H9 (cell line): ENCODE measurements around the gene KAZN. TPM values are rescaled to one million over a fixed set of nuclear protein-coding genes. Genes with fewer than 3 reads are reported as not detected.

Experiments used
- DNase-seq: peaks from one replicate; pipeline ENCODE4 v3.0.0-alpha.2; 2017
- H2AFZ ChIP-seq: one replicate; pipeline ENCODE4 v1.6.1; 2013; ENCODE audit warnings: mild to moderate bottlenecking, low read length, control low read depth, moderate library complexity
- H2AK5ac ChIP-seq: 2 replicates; pipeline ENCODE4 v1.6.1; 2013; ENCODE audit warnings: low read length, control low read depth, mixed read lengths; ENCODE audit not compliant: insufficient read length
- H2BK120ac ChIP-seq: one replicate; pipeline ENCODE4 v1.6.1; 2013; ENCODE audit warnings: low read depth, mild to moderate bottlenecking, low read length, control low read depth, inconsistent platforms; ENCODE audit not compliant: poor library complexity, severe bottlenecking
- H2BK12ac ChIP-seq: 2 replicates; pipeline ENCODE4 v1.6.1; 2013; ENCODE audit warnings: low read length, control low read depth, mixed read lengths, low read depth; ENCODE audit not compliant: insufficient read length
- H2BK15ac ChIP-seq: 2 replicates; pipeline ENCODE4 v1.6.1; 2013; ENCODE audit warnings: low read depth, low read length, control low read depth
- H2BK20ac ChIP-seq: one replicate; pipeline ENCODE4 v1.6.1; 2013; ENCODE audit warnings: low read depth, mild to moderate bottlenecking, low read length, control low read depth, inconsistent platforms; ENCODE audit not compliant: poor library complexity, severe bottlenecking
- H2BK5ac ChIP-seq: 2 replicates; pipeline ENCODE4 v1.6.1; 2013; ENCODE audit warnings: low read length, control low read depth, mixed read lengths; ENCODE audit not compliant: insufficient read length
- H3K14ac ChIP-seq: 2 replicates; pipeline ENCODE4 v1.6.1; 2013; ENCODE audit warnings: low read length, control low read depth; ENCODE audit not compliant: insufficient read depth
- H3K18ac ChIP-seq: 2 replicates; pipeline ENCODE4 v1.6.1; 2013; ENCODE audit warnings: low read depth, mild to moderate bottlenecking, mixed read lengths, low read length, control low read depth; ENCODE audit not compliant: insufficient read length
- H3K23ac ChIP-seq: 2 replicates; pipeline ENCODE4 v1.6.1; 2013; ENCODE audit warnings: low read length, control low read depth, mixed read lengths, low read depth; ENCODE audit not compliant: insufficient read length
- H3K23me2 ChIP-seq: 2 replicates; pipeline ENCODE4 v1.6.1; 2013; ENCODE audit warnings: low read depth, mild to moderate bottlenecking, mixed read lengths, low read length, control low read depth; ENCODE audit not compliant: insufficient read length, poor library complexity, severe bottlenecking
- H3K27ac ChIP-seq: 2 replicates; pipeline ENCODE4 v1.5.1; 2013; ENCODE audit warnings: low read length, control low read depth, mixed read lengths, low read depth; ENCODE audit not compliant: insufficient read length
- H3K27me3 ChIP-seq: 2 replicates; pipeline ENCODE4 v1.6.1; 2013; ENCODE audit warnings: low read length, control low read depth, inconsistent platforms; ENCODE audit not compliant: insufficient read depth
- H3K4ac ChIP-seq: 2 replicates; pipeline ENCODE4 v1.6.1; 2013; ENCODE audit warnings: low read depth, mild to moderate bottlenecking, control low read depth, inconsistent platforms, low read length, moderate library complexity
- H3K4me1 ChIP-seq: 2 replicates; pipeline ENCODE4 v1.6.1; 2013; ENCODE audit warnings: low read length, control low read depth, inconsistent platforms; ENCODE audit not compliant: insufficient read depth
- H3K4me2 ChIP-seq: 2 replicates; pipeline ENCODE4 v1.6.1; 2013; ENCODE audit warnings: low read length, control low read depth, mixed read lengths; ENCODE audit not compliant: insufficient read length, insufficient read depth
- H3K56ac ChIP-seq: 2 replicates; pipeline ENCODE4 v1.6.1; 2013; ENCODE audit warnings: low read depth, mild to moderate bottlenecking, mixed read lengths, low read length, control low read depth; ENCODE audit not compliant: insufficient read length
- H3K79me1 ChIP-seq: 2 replicates; pipeline ENCODE4 v1.6.1; 2013; ENCODE audit warnings: low read depth, mild to moderate bottlenecking, moderate library complexity, low read length, control low read depth, inconsistent platforms; ENCODE audit not compliant: insufficient read depth, poor library complexity, severe bottlenecking
- H3K79me2 ChIP-seq: 2 replicates; pipeline ENCODE4 v1.6.1; 2013; ENCODE audit warnings: low read length, control low read depth, inconsistent platforms; ENCODE audit not compliant: insufficient read depth
- H3K9ac ChIP-seq: 2 replicates; pipeline ENCODE4 v1.6.1; 2013; ENCODE audit warnings: low read length, control low read depth, mixed read lengths; ENCODE audit not compliant: insufficient read length; ENCODE audit errors: extremely low read depth
- H3K9me3 ChIP-seq: one replicate; pipeline ENCODE4 v1.6.1; 2013; ENCODE audit warnings: low read depth, low read length, inconsistent platforms; ENCODE audit not compliant: control insufficient read depth
- H3T11ph ChIP-seq: one replicate; pipeline ENCODE4 v1.6.1; 2013; ENCODE audit warnings: mild to moderate bottlenecking, low read length, control low read depth, inconsistent platforms
- H4K20me1 ChIP-seq: one replicate; pipeline ENCODE4 v1.6.1; 2013; ENCODE audit not compliant: control insufficient read depth, insufficient read length, insufficient read depth
- H4K5ac ChIP-seq: 2 replicates; pipeline ENCODE4 v1.6.1; 2013; ENCODE audit warnings: low read depth, mild to moderate bottlenecking, mixed read lengths, low read length, control low read depth; ENCODE audit not compliant: insufficient read length
- H4K8ac ChIP-seq: replicated peaks from 2 replicates; pipeline ENCODE4 v1.6.1; 2013; ENCODE audit warnings: low read length, control low read depth, mixed read lengths, low read depth; ENCODE audit not compliant: insufficient read length
- H4K91ac ChIP-seq: 2 replicates; pipeline ENCODE4 v1.6.1; 2013; ENCODE audit warnings: low read depth, mild to moderate bottlenecking, moderate library complexity, mixed read lengths, low read length, control low read depth; ENCODE audit not compliant: insufficient read length
- H3K27ac Mint-ChIP-seq, 3 experiments: 2 replicates in 2 of 3; 3 replicates in 1 of 3; pipeline ENCODE4 v1.8.0; 2020 to 2021; ENCODE audit warnings: mixed read lengths in 3 of 3, mild to moderate bottlenecking in 1 of 3, moderate library complexity in 1 of 3
- H3K27me3 Mint-ChIP-seq: 2 replicates; pipeline ENCODE4 v1.8.0; 2021; ENCODE audit warnings: low read depth, mild to moderate bottlenecking, moderate library complexity, mixed read lengths
- H3K36me3 Mint-ChIP-seq, 3 experiments: 2 replicates in 2 of 3; 3 replicates in 1 of 3; pipeline ENCODE4 v1.8.0; 2020 to 2021; ENCODE audit warnings: low read depth in 3 of 3, mixed read lengths in 3 of 3; ENCODE audit not compliant: insufficient read depth in 1 of 3
- H3K4me1 Mint-ChIP-seq, 2 experiments: 2 replicates each; pipeline ENCODE4 v1.8.0; 2020; ENCODE audit warnings: mixed read lengths in 2 of 2
- H3K4me3 Mint-ChIP-seq, 2 experiments: 2 replicates in 1 of 2; 3 replicates in 1 of 2; pipeline ENCODE4 v1.8.0; 2020 to 2021; ENCODE audit warnings: mild to moderate bottlenecking in 2 of 2, mixed read lengths in 2 of 2, moderate library complexity in 1 of 2
- H3K9me3 Mint-ChIP-seq, 2 experiments: 2 replicates in 1 of 2; 3 replicates in 1 of 2; pipeline ENCODE4 v1.8.0; 2020; ENCODE audit warnings: mild to moderate bottlenecking in 2 of 2, mixed read lengths in 2 of 2, moderate library complexity in 1 of 2
- CTCF ChIP-seq: fragments of 200-600 bp; sonication (generic); conservative IDR thresholded peaks from 3 replicates; pipeline ENCODE4 v1.8.0; 2021; ENCODE audit warnings: antibody characterized with exemption, mild to moderate bottlenecking
- WGBS: extraction: QIAGEN DNeasy Blood & Tissue Kit; methylation state at CpG from one replicate; pipeline ENCODE4 v1.1.7; 2013; ENCODE audit warnings: missing lambda C conversion rate, low lambda C conversion rate, mixed read lengths; ENCODE audit not compliant: insufficient read length; ENCODE audit errors: extremely low coverage; 5-methylcytosine and 5-hydroxymethylcytosine counted together
- total RNA-seq: library from RNA; stranded (reverse); gene quantifications from 2 replicates; pipeline ENCODE4 v1.2.1, GENCODE V29; 2021

KAZN gene
- total RNA-seq, 1 experiment from 2014 or later, result 7.6 TPM

- H2BK5ac ChIP-seq, result no peak overlapping the region
- H4K5ac ChIP-seq, result no peak overlapping the region
- no CpG with 5 or more reads among the region's 7 CpGs for WGBS
- H4K20me1 ChIP-seq, result no peaks in the 10 kb centered on the region
- no peak overlapping the region for H2BK120ac ChIP-seq
- no peak for TF ChIP-seq CTCF
- no peak overlapping the region for H3K4ac ChIP-seq
- H3K9ac ChIP-seq, result no peak overlapping the region
- no peak overlapping the region for H2BK20ac ChIP-seq
- H3K56ac ChIP-seq, result no peak overlapping the region
- Mint-ChIP-seq H3K4me3 (no peak overlapping the region), H3K27ac (no peak overlapping the region), H3K9me3 (no peaks in the 10 kb centered on the region), H3K4me1 (peaks cover 20 to 30% of the 10 kb centered on the region in 2 experiments), H3K36me3 (no peaks in the 10 kb centered on the region), H3K27me3 (no peaks in the 10 kb centered on the region)
- no peak overlapping the region for H3K14ac ChIP-seq
- H4K8ac ChIP-seq, result no peak overlapping the region
- H3K23ac ChIP-seq, result no peak overlapping the region
- no peak overlapping the region for H2AFZ ChIP-seq
- no peak overlapping the region for H2BK15ac ChIP-seq
- H3K23me2 ChIP-seq, result no peaks in the 10 kb centered on the region
- DNase-seq, result no peak
- no peaks in the 10 kb centered on the region for H3K79me1 ChIP-seq
- no peaks in the 10 kb centered on the region for H3K27me3 ChIP-seq
- no peak overlapping the region for H3T11ph ChIP-seq
- no peak overlapping the region for H3K18ac ChIP-seq
- H2BK12ac ChIP-seq, result no peak overlapping the region
- no peaks in the 10 kb centered on the region for H3K9me3 ChIP-seq
- H2AK5ac ChIP-seq, result no peak overlapping the region
- no peak overlapping the region for H3K27ac ChIP-seq
- no peaks in the 10 kb centered on the region for H3K4me1 ChIP-seq
- H4K91ac ChIP-seq, result no peak overlapping the region
- H3K4me2 ChIP-seq, result no peak overlapping the region
- no peaks in the 10 kb centered on the region for H3K79me2 ChIP-seq
These were observed 395.7 kb downstream of the KAZN start for GRCh38 chr1:14994148-14994547.
